Endothelial cell of umbilical vein (primary cell): ENCODE data around the gene EDN2.

Source experiments
- CTCF ChIP-seq, 2 donors: IDR thresholded peaks; 1 replicate in 1 of 2; 2 replicates in 1 of 2; pipeline ENCODE4 v1.5.1; 2011; ENCODE audit warnings: low read length in 2 of 2, mild to moderate bottlenecking in 2 of 2, moderate library complexity in 2 of 2, control low read depth in 1 of 2, inconsistent platforms in 1 of 2, low read depth in 1 of 2; ENCODE audit not compliant: insufficient read depth in 1 of 2; ENCODE audit errors: extremely low read depth in 1 of 2
- EZH2 ChIP-seq: IDR thresholded peaks from 2 replicates; pipeline ENCODE4 v1.6.1; 2012; ENCODE audit warnings: borderline replicate concordance, low read depth, mild to moderate bottlenecking, moderate library complexity, low read length, inconsistent platforms; ENCODE audit not compliant: severe bottlenecking
- FOS ChIP-seq: IDR thresholded peaks from 2 replicates; pipeline ENCODE4 v1.6.1; 2011; ENCODE audit warnings: mild to moderate bottlenecking, low read length, moderate library complexity, borderline replicate concordance; ENCODE audit not compliant: insufficient read depth
- JUN ChIP-seq: IDR thresholded peaks from 2 replicates; pipeline ENCODE4 v1.6.1; 2011; ENCODE audit warnings: borderline replicate concordance, low read depth; ENCODE audit not compliant: insufficient read length, insufficient read depth
- MAX ChIP-seq: IDR thresholded peaks from 2 replicates; pipeline ENCODE4 v1.6.1; 2011; ENCODE audit not compliant: insufficient read depth, insufficient read length
- MYC ChIP-seq: IDR thresholded peaks from one replicate; pipeline ENCODE4 v1.6.1; 2011; ENCODE audit warnings: mild to moderate bottlenecking, low read depth, low read length
- POLR2A ChIP-seq: IDR thresholded peaks from 2 replicates; pipeline ENCODE4 v1.6.1; 2012; ENCODE audit warnings: low read depth, mild to moderate bottlenecking, control low read depth, low read length
- POLR2AphosphoS5 ChIP-seq: IDR thresholded peaks from 2 replicates; pipeline ENCODE4 v1.6.1; 2012; ENCODE audit warnings: low read depth, mild to moderate bottlenecking, control low read depth, low read length, moderate library complexity; ENCODE audit not compliant: insufficient read depth

- no peak for TF ChIP-seq MYC
- TF ChIP-seq POLR2A = no peak
- no peak for TF ChIP-seq CTCF (IDR thresholded peaks at IDR 0.05; ENCODE audit: extremely low read depth in 1 of 2, insufficient read depth in 1 of 2, low read depth in 1 of 2, low read length in 2 of 2)
- TF ChIP-seq POLR2AphosphoS5 = no peak
- TF ChIP-seq EZH2 = no peak
- no peak for TF ChIP-seq FOS
- TF ChIP-seq MAX = no peak
- no peak for TF ChIP-seq JUN
Observed at GRCh38 chr1:41523949-41524675, 39.6 kb upstream of the EDN2 start.
